Endothelial cell of umbilical vein (primary cell): ENCODE measurements around the gene VMP1. TPM values are rescaled to one million over a fixed set of nuclear protein-coding genes. Genes with fewer than 3 reads are reported as not detected.
"Not testable (repeated sequence)": the region's sequence is repeated elsewhere in the genome, so short reads cannot be mapped to it uniquely, and the experiment has no call there.

Source experiments
- BruUV-seq: library from RNA; stranded (reverse); fragments of 400-500 nt; replicated peaks from 2 replicates; lab custom pipeline; 2021; lab: Mats Ljungman, UMichigan
- CTCF ChIA-PET: fragments of 300-600, 350-600 bp; sonication (Branson Sonifier 250); formaldehyde crosslinking; loops from one replicate; lab custom pipeline; 2021; ENCODE audit warnings: antibody characterized with exemption, inconsistent platforms; lab: Charles Lee
- POLR2A ChIA-PET: fragments of 300-600, 350-600 bp; sonication (Branson Sonifier 250); formaldehyde crosslinking; loops from one replicate; lab custom pipeline; 2021; ENCODE audit warnings: antibody characterized with exemption, inconsistent platforms; lab: Charles Lee
- DNase-seq: peaks from one replicate; pipeline ENCODE4 v3.0.0-alpha.2; 2011; ENCODE audit warnings: low read depth, low spot score
- FAIRE-seq: peaks from 2 replicates; lab custom pipeline; 2011; peaks lifted over from hg19 to GRCh38; lab: Jason Lieb, UNC
- H2AFZ ChIP-seq: 2 replicates; pipeline ENCODE4 v1.6.0; 2012; ENCODE audit warnings: low read depth, low read length, control low read depth, inconsistent platforms
- H3K27ac ChIP-seq: 2 replicates; pipeline ENCODE4 v1.5.1; 2011; ENCODE audit warnings: low read depth, mild to moderate bottlenecking, control low read depth, low read length, moderate library complexity; ENCODE audit not compliant: insufficient read depth
- H3K27me3 ChIP-seq, 2 experiments: 2 replicates each; pipeline versions ENCODE4 v1.6.0 to v1.6.1; 2011; ENCODE audit warnings: low read length in 2 of 2, mixed read lengths in 1 of 2; ENCODE audit not compliant: control insufficient read depth in 2 of 2, insufficient read depth in 2 of 2
- H3K36me3 ChIP-seq, 2 experiments: 2 replicates in 1 of 2; 3 replicates in 1 of 2; pipeline ENCODE4 v1.5.1; 2011; ENCODE audit warnings: low read length in 2 of 2, mild to moderate bottlenecking in 1 of 2, moderate library complexity in 1 of 2; ENCODE audit not compliant: control insufficient read depth in 2 of 2, insufficient read depth in 2 of 2; ENCODE audit errors: extremely low read depth in 1 of 2
- H3K4me1 ChIP-seq: 3 replicates; pipeline ENCODE4 v1.5.1; 2011; ENCODE audit warnings: mild to moderate bottlenecking, low read length; ENCODE audit not compliant: control insufficient read depth, insufficient read depth; ENCODE audit errors: extremely low read depth
- H3K4me2 ChIP-seq: 2 replicates; pipeline ENCODE4 v1.6.1; 2011; ENCODE audit warnings: low read length, control low read depth, mixed read lengths; ENCODE audit not compliant: insufficient read depth
- H3K4me3 ChIP-seq, 3 experiments: fragments of 200-600 bp in 1 of 3; sonication (generic), shearing (Covaris generic) in 1 of 3; replicated peaks in 1 of 3; 2 replicates each; pipeline ENCODE4 v1.5.1; 2011 to 2016; ENCODE audit warnings: control low read depth in 3 of 3, low read length in 3 of 3, mild to moderate bottlenecking in 2 of 3, inconsistent platforms in 1 of 3, low read depth in 1 of 3, moderate library complexity in 1 of 3; ENCODE audit not compliant: insufficient read depth in 1 of 3
- H3K79me2 ChIP-seq: 2 replicates; pipeline ENCODE4 v1.6.0; 2012; ENCODE audit warnings: low read length, inconsistent platforms; ENCODE audit not compliant: control insufficient read depth, insufficient read depth
- H3K9ac ChIP-seq: replicated peaks from 2 replicates; pipeline ENCODE3; 2011; ENCODE audit warnings: low read length, control low read depth; ENCODE audit not compliant: insufficient read depth; ENCODE audit errors: extremely low read depth
- H3K9me1 ChIP-seq: replicated peaks from 3 replicates; pipeline ENCODE4 v1.6.0; 2011; ENCODE audit warnings: mild to moderate bottlenecking, low read length; ENCODE audit not compliant: control insufficient read depth, insufficient read depth; ENCODE audit errors: extremely low read depth
- H3K9me3 ChIP-seq: replicated peaks from 2 replicates; pipeline ENCODE4 v1.5.1; 2012; ENCODE audit warnings: low read length, inconsistent platforms; ENCODE audit not compliant: control insufficient read depth, insufficient read depth
- H4K20me1 ChIP-seq: replicated peaks from 2 replicates; pipeline ENCODE3; 2011; ENCODE audit warnings: mild to moderate bottlenecking, low read length; ENCODE audit not compliant: control insufficient read depth, insufficient read depth; ENCODE audit errors: extremely low read depth
- EZH2 ChIP-seq: IDR thresholded peaks from 2 replicates; pipeline ENCODE4 v1.6.1; 2012; ENCODE audit warnings: borderline replicate concordance, low read depth, mild to moderate bottlenecking, moderate library complexity, low read length, inconsistent platforms; ENCODE audit not compliant: severe bottlenecking
- GATA2 ChIP-seq: IDR thresholded peaks from 2 replicates; pipeline ENCODE4 v1.7.0; 2011; ENCODE audit warnings: low read depth, mild to moderate bottlenecking, moderate library complexity, mixed read lengths, low read length; ENCODE audit not compliant: insufficient read length, insufficient read depth
- JUN ChIP-seq: IDR thresholded peaks from 2 replicates; pipeline ENCODE4 v1.6.1; 2011; ENCODE audit warnings: borderline replicate concordance, low read depth; ENCODE audit not compliant: insufficient read length, insufficient read depth
- MAX ChIP-seq: IDR thresholded peaks from 2 replicates; pipeline ENCODE4 v1.6.1; 2011; ENCODE audit not compliant: insufficient read depth, insufficient read length
- MYC ChIP-seq: IDR thresholded peaks from one replicate; pipeline ENCODE4 v1.6.1; 2011; ENCODE audit warnings: mild to moderate bottlenecking, low read depth, low read length
- POLR2A ChIP-seq: IDR thresholded peaks from 2 replicates; pipeline ENCODE4 v1.6.1; 2012; ENCODE audit warnings: low read depth, mild to moderate bottlenecking, control low read depth, low read length
- POLR2AphosphoS5 ChIP-seq: IDR thresholded peaks from 2 replicates; pipeline ENCODE4 v1.6.1; 2012; ENCODE audit warnings: low read depth, mild to moderate bottlenecking, control low read depth, low read length, moderate library complexity; ENCODE audit not compliant: insufficient read depth
- dilution Hi-C: fragments of 300-500 bp; cut with MboI; formaldehyde crosslinking; loops from one replicate; pipeline ENCODE4 v1.15.0; 2019; ENCODE audit warnings: low sequenced_read_pairs; ENCODE audit not compliant: extremely low pct_ligation_motif_present
- intact Hi-C: fragments of 100-400 bp; cut with micrococcal nuclease; formaldehyde crosslinking; loops from one replicate; pipeline ENCODE4 v1.10.0; 2022
- polyA plus RNA-seq, 4 experiments: library from polyadenylated mRNA; depleted of rRNA in 3 of 4; stranded (reverse) in 3 of 4; unstranded in 1 of 4; fragments of >200 nt; gene quantifications; 2 replicates each; pipeline versions ENCODE4 v1.2.1 to v1.2.3, GENCODE V29; 2011 to 2012; ENCODE audit warnings: missing spikeins in 1 of 4
- total RNA-seq: library from RNA; stranded (reverse); gene quantifications from 2 replicates; pipeline ENCODE4 v1.2.3, GENCODE V29; 2021

The VMP1 gene
- total and polyA plus RNA-seq, 2 donors (not counting 3 experiments of a cell fraction or from before 2014, with no cell fraction given): 138 to 270 TPM

GRCh38 chr17:59848778-59849177, 141.3 kb downstream of the VMP1 start:
- DNase-seq: no peak
- Histone ChIP-seq H4K20me1 (no peaks in the 10 kb centered on the region), H3K4me3 (no peak overlapping the region), H3K9ac (no peak overlapping the region), H3K27ac (no peak overlapping the region), H3K4me2 (no peak overlapping the region), H3K9me3 (no peaks in the 10 kb centered on the region), H3K27me3 (no peaks in the 10 kb centered on the region), H3K9me1 (no peaks in the 10 kb centered on the region), H3K4me1 (peaks cover 21% of the 10 kb centered on the region), H3K36me3 (no peaks in the 10 kb centered on the region), H2AFZ (no peak overlapping the region), H3K79me2 (no peaks in the 10 kb centered on the region)
- intact Hi-C loops (no loop called here), dilution Hi-C loops (no loop called here)
- no peak for FAIRE-seq
- TF ChIP-seq MAX: no peak
- no peak for TF ChIP-seq GATA2
- no peak for TF ChIP-seq EZH2
- no peak for TF ChIP-seq POLR2A
- TF ChIP-seq MYC: no peak
- TF ChIP-seq POLR2AphosphoS5: no peak
- TF ChIP-seq JUN: no peak
- BruUV-seq: no TSS peak
- CTCF ChIA-PET: interaction anchor here (5.7 to 6.4 kb wide), 2 partner anchors 11 to 95 kb away, joined by 55 read pairs; no protein-coding TSS in a partner anchor
- POLR2A ChIA-PET: no interaction called here

- H3K9ac ChIP-seq, H3K9me3 ChIP-seq, H3K36me3 ChIP-seq, intact Hi-C loops, H3K4me2 ChIP-seq, POLR2A ChIA-PET, BruUV-seq, H4K20me1 ChIP-seq, FAIRE-seq, H3K79me2 ChIP-seq, H3K9me1 ChIP-seq, DNase-seq, H3K4me3 ChIP-seq, H3K27me3 ChIP-seq, H3K27ac ChIP-seq, H2AFZ ChIP-seq, dilution Hi-C loops: not testable (repeated sequence)
- CTCF ChIA-PET: interaction anchor here (1.4 to 6.4 kb wide), 2 partner anchors 9 to 96 kb away, joined by 4 to 55 read pairs; no protein-coding TSS in a partner anchor
- peaks cover 28% of the 10 kb centered on the region for H3K4me1 ChIP-seq
Observed at GRCh38 chr17:59850311-59850710, 142.9 kb downstream of the VMP1 start.
